Endothelial cell (in vitro differentiated cells): Measurements from ENCODE around the gene CNTROB. TPM values are rescaled to one million over a fixed set of nuclear protein-coding genes. Genes with fewer than 3 reads are reported as not detected.
A peak's percentile ranks its signal among the peaks of the same experiment; 100 is the strongest.

Source experiments
- DNase-seq: peaks from one replicate; pipeline ENCODE4 v3.0.0; 2021; ENCODE audit warnings: low spot score
- H3K27ac Mint-ChIP-seq: one replicate; pipeline ENCODE4 v1.8.0; 2021; ENCODE audit warnings: mixed read lengths, inconsistent platforms; ENCODE audit not compliant: unreplicated experiment
- H3K27me3 Mint-ChIP-seq: one replicate; pipeline ENCODE4 v1.8.0; 2021; ENCODE audit warnings: mild to moderate bottlenecking, moderate library complexity, mixed read lengths, inconsistent platforms; ENCODE audit not compliant: unreplicated experiment
- H3K36me3 Mint-ChIP-seq: one replicate; pipeline ENCODE4 v1.8.0; 2021; ENCODE audit warnings: mild to moderate bottlenecking, low read depth, mixed read lengths, inconsistent platforms; ENCODE audit not compliant: unreplicated experiment
- H3K4me1 Mint-ChIP-seq: one replicate; pipeline ENCODE4 v1.8.0; 2021; ENCODE audit warnings: mild to moderate bottlenecking, mixed read lengths, inconsistent platforms; ENCODE audit not compliant: unreplicated experiment
- H3K4me3 Mint-ChIP-seq: one replicate; pipeline ENCODE4 v1.8.0; 2021; ENCODE audit warnings: mild to moderate bottlenecking, mixed read lengths, inconsistent platforms; ENCODE audit not compliant: unreplicated experiment
- H3K9me3 Mint-ChIP-seq: one replicate; pipeline ENCODE4 v1.8.0; 2021; ENCODE audit warnings: mixed read lengths, inconsistent platforms; ENCODE audit not compliant: unreplicated experiment
- CTCF ChIP-seq: fragments of 200-600 bp; sonication (generic); IDR thresholded peaks from one replicate; pipeline ENCODE4 v1.5.0; 2021; ENCODE audit warnings: antibody characterized with exemption; ENCODE audit not compliant: unreplicated experiment
- total RNA-seq: library from RNA; stranded (reverse); fragmentation: NEBNext Ultra II Directional; extraction: Animal tissue kit (Norgen Biotek cat#: 25700); gene quantifications from one replicate; pipeline ENCODE4 v1.2.1, GENCODE V29; 2021; ENCODE audit not compliant: unreplicated experiment

CNTROB gene
- total RNA-seq, 1 donor from 2014 or later: 32.6 TPM

GRCh38 chr17:7989781-7990655, 58.0 kb downstream of the CNTROB start:
- peak overlapping the region; percentile 56 for H3K4me3 Mint-ChIP-seq
- peak; percentile 93 for DNase-seq
- no peaks in the 10 kb centered on the region for H3K4me1 Mint-ChIP-seq

DNA sequence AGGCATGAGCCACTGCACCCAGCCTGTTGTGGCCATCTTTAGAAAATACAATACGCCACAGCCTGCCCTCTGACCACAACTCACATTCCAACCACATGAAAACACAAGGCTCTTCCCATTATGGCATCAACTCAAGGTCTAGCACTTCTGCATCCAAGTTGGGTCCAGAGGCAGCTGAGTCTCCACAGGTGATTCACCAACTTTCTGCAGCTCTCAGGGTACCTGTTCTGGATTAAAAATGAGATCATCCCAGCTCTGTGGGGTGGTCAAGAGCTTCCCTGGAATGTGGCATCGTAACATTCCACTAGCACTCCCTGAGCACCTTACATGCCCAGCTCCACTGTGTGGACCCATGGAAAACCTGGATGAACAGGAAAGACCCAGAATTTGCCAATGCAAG, 60.5 kb downstream of the CNTROB start:
- Mint-ChIP-seq H3K27me3 (no peaks in the 10 kb centered on the region), H3K4me1 (no peaks in the 10 kb centered on the region), H3K36me3 (no peaks in the 10 kb centered on the region), H3K27ac (no peak overlapping the region), H3K9me3 (no peaks in the 10 kb centered on the region), H3K4me3 (no peak overlapping the region)
- no peak for TF ChIP-seq CTCF
- DNase-seq: no peak

More at GRCh38 chr17:7989781-7990655, 58.0 kb downstream of the CNTROB start:
- H3K27ac Mint-ChIP-seq: no peak overlapping the region
- TF ChIP-seq CTCF: peak; percentile 96
- no peaks in the 10 kb centered on the region for H3K27me3 Mint-ChIP-seq
- H3K9me3 Mint-ChIP-seq: no peaks in the 10 kb centered on the region
- no peaks in the 10 kb centered on the region for H3K36me3 Mint-ChIP-seq

GRCh38 chr17:7992924-7993323, 60.9 kb downstream of the CNTROB start:
- Mint-ChIP-seq H3K4me1 (no peaks in the 10 kb centered on the region), H3K27ac (no peak overlapping the region), H3K27me3 (no peaks in the 10 kb centered on the region), H3K36me3 (no peaks in the 10 kb centered on the region), H3K9me3 (no peaks in the 10 kb centered on the region), H3K4me3 (no peak overlapping the region)
- TF ChIP-seq CTCF: no peak
- no peak for DNase-seq

- Mint-ChIP-seq H3K27me3 (no peaks in the 10 kb centered on the region), H3K27ac (no peak overlapping the region), H3K36me3 (no peaks in the 10 kb centered on the region), H3K4me1 (no peaks in the 10 kb centered on the region), H3K9me3 (no peaks in the 10 kb centered on the region), H3K4me3 (no peak overlapping the region)
- no peak for DNase-seq
- no peak for TF ChIP-seq CTCF
These were observed 62.1 kb downstream of the CNTROB start for GRCh38 chr17:7993972-7994589.

DNA sequence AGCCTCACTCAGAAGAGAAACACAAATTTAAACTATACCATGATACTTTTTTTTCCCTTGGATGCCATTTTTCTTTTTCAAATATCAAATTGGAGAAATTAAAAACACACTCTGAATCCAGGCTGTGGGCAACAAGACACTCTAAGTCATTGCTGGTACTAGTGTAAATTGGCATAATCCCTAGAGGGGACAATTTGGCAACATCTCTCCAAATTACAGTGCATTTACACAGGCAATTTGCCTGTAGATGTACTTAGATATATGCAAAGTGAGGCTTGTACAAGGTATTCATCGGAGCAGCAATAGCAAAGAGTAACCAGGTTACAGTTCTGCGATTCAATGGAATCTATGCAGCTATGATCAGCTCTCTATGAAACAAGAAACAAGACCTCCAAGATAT, 63.7 kb downstream of the CNTROB start:
- no peak for DNase-seq
- H3K36me3 Mint-ChIP-seq: no peaks in the 10 kb centered on the region
- H3K9me3 Mint-ChIP-seq: no peaks in the 10 kb centered on the region
- TF ChIP-seq CTCF: no peak
- no peaks in the 10 kb centered on the region for H3K4me1 Mint-ChIP-seq
- H3K27ac Mint-ChIP-seq: no peak overlapping the region
- no peaks in the 10 kb centered on the region for H3K27me3 Mint-ChIP-seq
- no peak overlapping the region for H3K4me3 Mint-ChIP-seq
